BE2C (cell line): ENCODE measurements around the gene C22orf39.
A peak's percentile ranks its signal among the peaks of the same experiment; 100 is the strongest.

ENCODE experiments used
- DNase-seq: peaks from one replicate; pipeline ENCODE4 v3.0.0-alpha.2; 2020
- H3K27me3 ChIP-seq: fragments of 250-450 bp; sonication (Bioruptor Pico); 2 replicates; pipeline ENCODE4 v1.5.1; 2020; ENCODE audit warnings: mild to moderate bottlenecking
- H3K36me3 ChIP-seq: fragments of 250-450 bp; sonication (Bioruptor Pico); 2 replicates; pipeline ENCODE4 v1.5.1; 2020; ENCODE audit warnings: mild to moderate bottlenecking
- H3K4me1 ChIP-seq: fragments of 250-450 bp; sonication (Bioruptor Pico); 2 replicates; pipeline ENCODE4 v1.5.1; 2020
- H3K4me3 ChIP-seq: 2 replicates; pipeline ENCODE4 v1.5.1; 2011; ENCODE audit warnings: low read depth, low read length
- H3K9me3 ChIP-seq: fragments of 250-450 bp; sonication (Bioruptor Pico); 2 replicates; pipeline ENCODE4 v1.5.1; 2020
- CTCF ChIP-seq: IDR thresholded peaks from 2 replicates; pipeline ENCODE4 v1.5.1; 2012; ENCODE audit warnings: mild to moderate bottlenecking, low read depth, low read length

Gene C22orf39

GRCh38 chr22:19483481-19484244 lies 36.2 kb upstream of the C22orf39 start:
- Histone ChIP-seq H3K4me3 (no peak overlapping the region), H3K27me3 (no peaks in the 10 kb centered on the region), H3K36me3 (peaks cover 47% of the 10 kb centered on the region), H3K9me3 (no peaks in the 10 kb centered on the region), H3K4me1 (no peaks in the 10 kb centered on the region)
- TF ChIP-seq CTCF, result no peak
- no peak for DNase-seq

- no peak for DNase-seq
- peaks cover 43% of the 10 kb centered on the region for H3K36me3 ChIP-seq
- H3K9me3 ChIP-seq, result no peaks in the 10 kb centered on the region
- H3K4me3 ChIP-seq, result no peak overlapping the region
- no peaks in the 10 kb centered on the region for H3K27me3 ChIP-seq
- no peak for TF ChIP-seq CTCF
- H3K4me1 ChIP-seq, result no peaks in the 10 kb centered on the region
These were observed 34.8 kb upstream of the C22orf39 start for GRCh38 chr22:19482297-19482696.

- no peaks in the 10 kb centered on the region for H3K9me3 ChIP-seq
- peaks cover 34% of the 10 kb centered on the region for H3K36me3 ChIP-seq
- no peaks in the 10 kb centered on the region for H3K4me1 ChIP-seq
- H3K27me3 ChIP-seq, result no peaks in the 10 kb centered on the region
- peak overlapping the region; percentile 82 for H3K4me3 ChIP-seq
- no peak for TF ChIP-seq CTCF
- no peak for DNase-seq
These were observed 33.3 kb upstream of the C22orf39 start for GRCh38 chr22:19480789-19481188.

GRCh38 chr22:19480173-19480568 lies 32.7 kb upstream of the C22orf39 start:
- H3K4me1 ChIP-seq, result no peaks in the 10 kb centered on the region
- peak overlapping the region; percentile 82 for H3K4me3 ChIP-seq
- peaks cover 28% of the 10 kb centered on the region for H3K36me3 ChIP-seq
- H3K27me3 ChIP-seq, result no peaks in the 10 kb centered on the region
- TF ChIP-seq CTCF, result no peak
- no peaks in the 10 kb centered on the region for H3K9me3 ChIP-seq
- peak; percentile 24 for DNase-seq

GRCh38 chr22:19479355-19480172 lies 32.1 kb upstream of the C22orf39 start, which contains the start of gene CDC45:
Gene CDC45 (plus strand): TSS chr22:19479920. CDS start chr22:19479969, 49 bp downstream.
- Histone ChIP-seq H3K36me3 (peaks cover 27% of the 10 kb centered on the region), H3K4me1 (no peaks in the 10 kb centered on the region), H3K4me3 (peak within 1 kb of the TSS; percentile 82), H3K9me3 (no peaks in the 10 kb centered on the region), H3K27me3 (no peaks in the 10 kb centered on the region)
- peak; percentile 95 for DNase-seq
- no peak for TF ChIP-seq CTCF

GRCh38 chr22:19478901-19479354 lies 31.4 kb upstream of the C22orf39 start, which contains the start of gene UFD1:
Gene UFD1 (minus strand): TSS chr22:19479193. CDS start chr22:19479085, 108 bp downstream.
- no peak for TF ChIP-seq CTCF
- peak; percentile 89 for DNase-seq
- H3K36me3 ChIP-seq, result peaks cover 27% of the 10 kb centered on the region

More at GRCh38 chr22:19478901-19479354, 31.4 kb upstream of the C22orf39 start, which contains the start of gene UFD1:
- Histone ChIP-seq H3K4me1 (no peaks in the 10 kb centered on the region), H3K4me3 (peak within 1 kb of the TSS; percentile 82), H3K9me3 (no peaks in the 10 kb centered on the region), H3K27me3 (no peaks in the 10 kb centered on the region)
